HCT116 (cell line): ENCODE measurements around the gene UTP20. TPM values are rescaled to one million over a fixed set of nuclear protein-coding genes. Genes with fewer than 3 reads are reported as not detected.

Experiments
- ATAC-seq: fragments of 200-7000 bp; cut with Tn5 transposase; 2 replicates; pipeline ENCODE4 v1.9.1; 2020; ENCODE audit warnings: mild to moderate bottlenecking, moderate library complexity
- BruUV-seq: library from RNA; stranded (reverse); fragments of 400-500 nt; replicated peaks from 2 replicates; lab custom pipeline; 2021; lab: Mats Ljungman, UMichigan
- CTCF ChIA-PET: fragments of 300-600 bp; sonication (Branson Sonifier 250); formaldehyde crosslinking; loops from one replicate; lab custom pipeline; 2021; ENCODE audit warnings: antibody characterized with exemption; lab: Charles Lee
- POLR2A ChIA-PET: fragments of 300-600, 350-600 bp; sonication (Branson Sonifier 250); formaldehyde crosslinking; loops from one replicate; lab custom pipeline; 2021; ENCODE audit warnings: antibody characterized with exemption; lab: Charles Lee
- RAD21 ChIA-PET, 2 experiments: fragments of 300-600 bp; sonication (Branson Sonifier 250); formaldehyde crosslinking; loops; one replicate each; lab custom pipeline; 2023; ENCODE audit warnings: low total read pairs in 2 of 2; ENCODE audit not compliant: uncharacterized antibody in 2 of 2, unreplicated experiment in 2 of 2, low non-redundant PET in 1 of 2; lab: Charles Lee
- DNase-seq: peaks from one replicate; pipeline ENCODE4 v3.0.0-alpha.2; 2010; ENCODE audit warnings: low read depth, low spot score
- H2AFZ ChIP-seq: fragments of 200-600 bp; shearing (Covaris generic), sonication (generic); 2 replicates; pipeline ENCODE4 v1.6.1; 2017; ENCODE audit warnings: low read depth, mixed run types, mixed read lengths, antibody characterized with exemption, low read length; ENCODE audit not compliant: poor library complexity, severe bottlenecking
- H3K27ac ChIP-seq: 2 replicates; pipeline ENCODE4 v1.5.1; 2012; ENCODE audit warnings: low read depth, low read length
- H3K27me3 ChIP-seq: fragments of 200-600 bp; sonication (generic); 2 replicates; pipeline ENCODE4 v1.6.1; 2016; ENCODE audit warnings: mixed run types, low read length, mixed read lengths; ENCODE audit not compliant: insufficient read depth
- H3K36me3 ChIP-seq, 2 experiments: fragments of 200-500 bp in 1 of 2; fragments of 200-600 bp in 1 of 2; sonication (Bioruptor generic) in 1 of 2; sonication (generic) in 1 of 2; 2 replicates each; pipeline versions ENCODE4 v1.5.1 to v1.6.1; 2014 to 2016; ENCODE audit warnings: low read length in 2 of 2, inconsistent platforms in 1 of 2, mixed read lengths in 1 of 2, mixed run types in 1 of 2; ENCODE audit not compliant: insufficient read depth in 2 of 2, control insufficient read depth in 1 of 2
- H3K4me1 ChIP-seq, 2 experiments: fragments of 200-600 bp in 1 of 2; sonication (generic) in 1 of 2; 2 replicates each; pipeline versions ENCODE4 v1.5.1 to v1.6.1; 2012 to 2017; ENCODE audit warnings: low read length in 2 of 2, inconsistent platforms in 1 of 2, mild to moderate bottlenecking in 1 of 2, mixed read lengths in 1 of 2, mixed run types in 1 of 2, moderate library complexity in 1 of 2; ENCODE audit not compliant: insufficient read depth in 2 of 2, control insufficient read depth in 1 of 2
- H3K4me2 ChIP-seq: fragments of 200-600 bp; sonication (generic); 2 replicates; pipeline ENCODE4 v1.6.1; 2017; ENCODE audit warnings: mixed run types, low read length, mixed read lengths
- H3K4me3 ChIP-seq, 2 experiments: fragments of 200-600 bp in 1 of 2; sonication (generic) in 1 of 2; replicated peaks in 1 of 2; 2 replicates each; pipeline ENCODE4 v1.5.1; 2011 to 2016; ENCODE audit warnings: low read length in 2 of 2, control low read depth in 1 of 2, low read depth in 1 of 2, mild to moderate bottlenecking in 1 of 2, mixed read lengths in 1 of 2, mixed run types in 1 of 2
- H3K79me2 ChIP-seq: fragments of 200-600 bp; sonication (generic); 2 replicates; pipeline ENCODE4 v1.6.1; 2017; ENCODE audit warnings: mild to moderate bottlenecking, mixed run types, low read length, moderate library complexity, mixed read lengths; ENCODE audit not compliant: insufficient read depth
- H3K9ac ChIP-seq: fragments of 200-600 bp; sonication (generic); 2 replicates; pipeline ENCODE4 v1.6.1; 2016; ENCODE audit warnings: low read length, mixed read lengths
- H3K9me2 ChIP-seq: fragments of 200-600 bp; sonication (generic), shearing (Covaris generic); 2 replicates; pipeline ENCODE4 v1.6.1; 2017; ENCODE audit warnings: mixed run types, mild to moderate bottlenecking, moderate library complexity; ENCODE audit not compliant: insufficient read depth
- H3K9me3 ChIP-seq, 2 experiments: fragments of 200-500 bp in 1 of 2; fragments of 200-600 bp in 1 of 2; sonication (Bioruptor generic) in 1 of 2; sonication (generic) in 1 of 2; 2 replicates each; pipeline ENCODE4 v1.6.1; 2014 to 2017; ENCODE audit warnings: low read length in 2 of 2, mixed read lengths in 2 of 2, inconsistent platforms in 1 of 2, low read depth in 1 of 2, mild to moderate bottlenecking in 1 of 2, mixed run types in 1 of 2, moderate library complexity in 1 of 2; ENCODE audit not compliant: control insufficient read depth in 1 of 2, insufficient read depth in 1 of 2
- H4K20me1 ChIP-seq: fragments of 200-600 bp; sonication (generic), shearing (Covaris generic); 2 replicates; pipeline ENCODE4 v1.6.1; 2017; ENCODE audit warnings: mixed run types, mild to moderate bottlenecking, moderate library complexity; ENCODE audit not compliant: insufficient read depth
- CBX3 ChIP-seq: IDR thresholded peaks from 2 replicates; pipeline ENCODE4 v1.6.1; 2012; ENCODE audit warnings: low read depth
- CEBPB ChIP-seq: IDR thresholded peaks from 2 replicates; pipeline ENCODE4 v1.6.1; 2012; ENCODE audit warnings: low read depth
- EGR1 ChIP-seq: IDR thresholded peaks from 2 replicates; pipeline ENCODE4 v1.6.1; 2012; ENCODE audit warnings: low read depth
- EZH2 ChIP-seq: fragments of 200-600 bp; sonication (generic); IDR thresholded peaks from 2 replicates; pipeline ENCODE4 v1.6.1; 2017; ENCODE audit warnings: antibody characterized with exemption, mixed run types
- EZH2phosphoT487 ChIP-seq: fragments of 200-600 bp; IDR thresholded peaks from 2 replicates; pipeline ENCODE4 v1.6.1; 2018; ENCODE audit warnings: antibody characterized with exemption, borderline replicate concordance
- FOSL1 ChIP-seq: IDR thresholded peaks from 2 replicates; pipeline ENCODE4 v1.6.1; 2012; ENCODE audit warnings: low read depth
- JUND ChIP-seq: IDR thresholded peaks from 2 replicates; pipeline ENCODE4 v1.6.1; 2012
- POLR2A ChIP-seq: IDR thresholded peaks from 2 replicates; pipeline ENCODE4 v1.7.0; 2011; ENCODE audit warnings: borderline replicate concordance; ENCODE audit not compliant: insufficient read depth, insufficient read length; ENCODE audit errors: extremely low read depth
- POLR2AphosphoS5 ChIP-seq: IDR thresholded peaks from 2 replicates; pipeline ENCODE4 v1.6.1; 2011; ENCODE audit warnings: mild to moderate bottlenecking, low read depth, low read length, moderate library complexity
- RAD21 ChIP-seq: IDR thresholded peaks from 2 replicates; pipeline ENCODE4 v1.6.1; 2012; ENCODE audit warnings: low read depth, mild to moderate bottlenecking
- SP1 ChIP-seq: IDR thresholded peaks from 2 replicates; pipeline ENCODE4 v1.6.1; 2012; ENCODE audit warnings: low read depth
- SRF ChIP-seq: IDR thresholded peaks from 2 replicates; pipeline ENCODE4 v1.6.1; 2012; ENCODE audit warnings: low read depth
- TCF7L2 ChIP-seq: IDR thresholded peaks from 2 replicates; pipeline ENCODE4 v1.7.0; 2011; ENCODE audit warnings: borderline replicate concordance, inconsistent platforms; ENCODE audit not compliant: insufficient read depth, insufficient read length; ENCODE audit errors: extremely low read depth
- YY1 ChIP-seq: IDR thresholded peaks from 2 replicates; pipeline ENCODE4 v1.6.1; 2011; ENCODE audit warnings: low read length, low read depth, moderate library complexity, mild to moderate bottlenecking; ENCODE audit not compliant: insufficient replicate concordance; ENCODE audit errors: extremely low read depth
- ZNF274 ChIP-seq: fragments of 200-500 bp; sonication (Bioruptor generic); IDR thresholded peaks from 2 replicates; pipeline ENCODE4 v1.6.1; 2014; ENCODE audit warnings: mild to moderate bottlenecking, low read depth, low read length, inconsistent platforms
- intact Hi-C: fragments of 100-400 bp; cut with micrococcal nuclease; formaldehyde crosslinking; loops from 2 replicates; pipeline ENCODE4 v1.10.0; 2022
- total RNA-seq: library from RNA; stranded (reverse); gene quantifications from one replicate; pipeline ENCODE4 v1.2.1, GENCODE V29; 2021; ENCODE audit not compliant: unreplicated experiment
- TF ChIP-seq, protein P1 (sequence below): IDR thresholded peaks from 2 replicates; pipeline ENCODE4 v1.6.1; 2012; ENCODE audit warnings: low read depth
- TF ChIP-seq, protein P2 (sequence below): IDR thresholded peaks from 2 replicates; pipeline ENCODE4 v1.6.1; 2012
- TF ChIP-seq, protein P3 (sequence below): IDR thresholded peaks from 2 replicates; pipeline ENCODE4 v1.6.1; 2011; ENCODE audit warnings: mild to moderate bottlenecking, low read length, moderate library complexity; ENCODE audit not compliant: insufficient replicate concordance; ENCODE audit errors: extremely low read depth

The UTP20 gene
- total RNA-seq, 1 experiment from 2014 or later = 19.3 TPM

DNA sequence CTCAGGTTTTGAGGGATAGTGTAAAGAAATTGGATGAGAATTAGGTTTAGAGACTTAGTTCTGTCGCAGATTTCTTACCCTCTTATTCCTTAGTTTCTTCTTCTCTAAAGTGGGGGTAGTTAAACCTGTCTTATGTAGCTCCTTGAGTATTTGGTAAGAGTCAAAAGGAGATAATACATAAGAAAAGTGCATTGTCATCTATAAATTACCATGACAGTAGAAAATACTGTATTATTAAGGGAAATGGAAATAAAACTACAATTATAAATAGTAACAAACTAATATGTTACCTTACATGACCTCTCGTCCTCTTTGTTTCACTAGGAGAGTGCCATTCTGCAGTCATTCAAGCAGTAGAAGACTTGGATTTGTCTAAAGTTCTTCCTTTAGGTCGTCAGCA lies 49.0 kb downstream of the UTP20 start (continued):
- no peak for TF ChIP-seq EZH2phosphoT487

DNA sequence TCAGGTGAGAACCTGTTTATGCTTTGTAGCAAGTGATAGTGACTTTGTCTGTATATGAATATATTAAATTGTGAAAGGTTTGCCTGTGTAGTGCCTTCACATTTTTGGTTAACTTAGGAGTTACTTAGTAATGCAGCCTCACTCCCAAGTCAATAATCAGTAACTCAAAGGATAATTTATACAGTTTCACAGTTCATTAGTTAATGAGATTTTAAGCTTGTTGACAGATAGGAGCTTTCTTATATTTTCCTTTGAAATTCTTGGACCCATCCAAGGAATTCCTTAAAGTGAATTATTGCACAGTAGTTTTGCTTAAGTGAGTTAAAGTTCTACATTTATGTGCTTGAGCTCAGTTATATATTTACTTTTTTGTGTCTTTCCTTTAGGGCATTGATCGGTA lies 50.7 kb downstream of the UTP20 start:
- intact Hi-C loops = no loop called here
- H3K4me3 ChIP-seq = no peak overlapping the region

More for the DNA sequence above, 50.7 kb downstream of the UTP20 start:
- Histone ChIP-seq H3K79me2 (no peaks in the 10 kb centered on the region), H3K9ac (no peak overlapping the region), H3K36me3 (peaks cover 16 to 52% of the 10 kb centered on the region in 2 experiments), H3K4me2 (no peak overlapping the region), H3K27me3 (no peaks in the 10 kb centered on the region), H3K4me1 (no peaks in the 10 kb centered on the region), H3K9me3 (no peaks in the 10 kb centered on the region), H3K27ac (no peak overlapping the region), H3K9me2 (no peaks in the 10 kb centered on the region), H4K20me1 (no peaks in the 10 kb centered on the region), H2AFZ (no peak overlapping the region)
- CTCF ChIA-PET = no interaction called here
- no TSS peak for BruUV-seq
- POLR2A ChIA-PET = no interaction called here
- DNase-seq = no peak
- ATAC-seq = no peak
- RAD21 ChIA-PET = no interaction called here
- TF ChIP-seq POLR2AphosphoS5 = no peak
- no peak for TF ChIP-seq JUND
- no peak for TF ChIP-seq EZH2
- TF ChIP-seq ZNF274 = no peak
- TF ChIP-seq, protein P1, sequence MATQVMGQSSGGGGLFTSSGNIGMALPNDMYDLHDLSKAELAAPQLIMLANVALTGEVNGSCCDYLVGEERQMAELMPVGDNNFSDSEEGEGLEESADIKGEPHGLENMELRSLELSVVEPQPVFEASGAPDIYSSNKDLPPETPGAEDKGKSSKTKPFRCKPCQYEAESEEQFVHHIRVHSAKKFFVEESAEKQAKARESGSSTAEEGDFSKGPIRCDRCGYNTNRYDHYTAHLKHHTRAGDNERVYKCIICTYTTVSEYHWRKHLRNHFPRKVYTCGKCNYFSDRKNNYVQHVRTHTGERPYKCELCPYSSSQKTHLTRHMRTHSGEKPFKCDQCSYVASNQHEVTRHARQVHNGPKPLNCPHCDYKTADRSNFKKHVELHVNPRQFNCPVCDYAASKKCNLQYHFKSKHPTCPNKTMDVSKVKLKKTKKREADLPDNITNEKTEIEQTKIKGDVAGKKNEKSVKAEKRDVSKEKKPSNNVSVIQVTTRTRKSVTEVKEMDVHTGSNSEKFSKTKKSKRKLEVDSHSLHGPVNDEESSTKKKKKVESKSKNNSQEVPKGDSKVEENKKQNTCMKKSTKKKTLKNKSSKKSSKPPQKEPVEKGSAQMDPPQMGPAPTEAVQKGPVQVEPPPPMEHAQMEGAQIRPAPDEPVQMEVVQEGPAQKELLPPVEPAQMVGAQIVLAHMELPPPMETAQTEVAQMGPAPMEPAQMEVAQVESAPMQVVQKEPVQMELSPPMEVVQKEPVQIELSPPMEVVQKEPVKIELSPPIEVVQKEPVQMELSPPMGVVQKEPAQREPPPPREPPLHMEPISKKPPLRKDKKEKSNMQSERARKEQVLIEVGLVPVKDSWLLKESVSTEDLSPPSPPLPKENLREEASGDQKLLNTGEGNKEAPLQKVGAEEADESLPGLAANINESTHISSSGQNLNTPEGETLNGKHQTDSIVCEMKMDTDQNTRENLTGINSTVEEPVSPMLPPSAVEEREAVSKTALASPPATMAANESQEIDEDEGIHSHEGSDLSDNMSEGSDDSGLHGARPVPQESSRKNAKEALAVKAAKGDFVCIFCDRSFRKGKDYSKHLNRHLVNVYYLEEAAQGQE = no peak
- no peak for TF ChIP-seq YY1
- TF ChIP-seq SRF = no peak
- TF ChIP-seq, protein P2, sequence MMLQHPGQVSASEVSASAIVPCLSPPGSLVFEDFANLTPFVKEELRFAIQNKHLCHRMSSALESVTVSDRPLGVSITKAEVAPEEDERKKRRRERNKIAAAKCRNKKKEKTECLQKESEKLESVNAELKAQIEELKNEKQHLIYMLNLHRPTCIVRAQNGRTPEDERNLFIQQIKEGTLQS = no peak
- TF ChIP-seq FOSL1 = no peak
- TF ChIP-seq SP1 = no peak
- no peak for TF ChIP-seq RAD21
- TF ChIP-seq, protein P3, sequence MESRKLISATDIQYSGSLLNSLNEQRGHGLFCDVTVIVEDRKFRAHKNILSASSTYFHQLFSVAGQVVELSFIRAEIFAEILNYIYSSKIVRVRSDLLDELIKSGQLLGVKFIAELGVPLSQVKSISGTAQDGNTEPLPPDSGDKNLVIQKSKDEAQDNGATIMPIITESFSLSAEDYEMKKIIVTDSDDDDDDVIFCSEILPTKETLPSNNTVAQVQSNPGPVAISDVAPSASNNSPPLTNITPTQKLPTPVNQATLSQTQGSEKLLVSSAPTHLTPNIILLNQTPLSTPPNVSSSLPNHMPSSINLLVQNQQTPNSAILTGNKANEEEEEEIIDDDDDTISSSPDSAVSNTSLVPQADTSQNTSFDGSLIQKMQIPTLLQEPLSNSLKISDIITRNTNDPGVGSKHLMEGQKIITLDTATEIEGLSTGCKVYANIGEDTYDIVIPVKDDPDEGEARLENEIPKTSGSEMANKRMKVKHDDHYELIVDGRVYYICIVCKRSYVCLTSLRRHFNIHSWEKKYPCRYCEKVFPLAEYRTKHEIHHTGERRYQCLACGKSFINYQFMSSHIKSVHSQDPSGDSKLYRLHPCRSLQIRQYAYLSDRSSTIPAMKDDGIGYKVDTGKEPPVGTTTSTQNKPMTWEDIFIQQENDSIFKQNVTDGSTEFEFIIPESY = no peak
- no peak for TF ChIP-seq EZH2phosphoT487
- TF ChIP-seq CBX3 = no peak
- TF ChIP-seq CEBPB = no peak
- TF ChIP-seq TCF7L2 = no peak
- TF ChIP-seq EGR1 = no peak
- TF ChIP-seq POLR2A = no peak
